ENCODE measurements around the gene TRPM1. TPM values are rescaled to one million over a fixed set of nuclear protein-coding genes. Genes with fewer than 3 reads are reported as not detected.
"Not testable (repeated sequence)": the region's sequence is repeated elsewhere in the genome, so short reads cannot be mapped to it uniquely, and the experiment has no call there.

TRPM1 gene
- total RNA-seq, 1 donor from 2014 or later: not detected

- Mint-ChIP-seq H3K36me3 (ENCODE audit: low read depth, unreplicated experiment) (no peaks in the 10 kb centered on the region), H3K4me3 (ENCODE audit: unreplicated experiment) (no peak overlapping the region), H3K27ac (ENCODE audit: unreplicated experiment) (no peak overlapping the region), H3K4me1 (ENCODE audit: low read depth, unreplicated experiment) (peaks cover 14% of the 10 kb centered on the region), H3K9me3 (ENCODE audit: unreplicated experiment) (peaks cover 5% of the 10 kb centered on the region), H3K27me3 (ENCODE audit: low read depth, unreplicated experiment) (peaks cover 6% of the 10 kb centered on the region)
- DNase-seq (ENCODE audit: low read depth): no peak
- Histone ChIP-seq H3K4me2 (ENCODE audit: low read length) (no peak overlapping the region), H3K27me3 (ENCODE audit: insufficient read depth, low read length) (no peaks in the 10 kb centered on the region), H2AFZ (ENCODE audit: low read depth, low read length) (no peak overlapping the region), H3K4me3 (ENCODE audit: insufficient read depth, low read depth, low read length) (no peak overlapping the region), H3K36me3 (ENCODE audit: insufficient read depth, low read length) (no peaks in the 10 kb centered on the region), H4K20me1 (ENCODE audit: insufficient read depth, low read length) (no peaks in the 10 kb centered on the region), H3K79me2 (ENCODE audit: insufficient read depth, low read length) (no peaks in the 10 kb centered on the region), H3K9me3 (ENCODE audit: insufficient read depth, low read depth, low read length) (no peaks in the 10 kb centered on the region), H3K4me1 (ENCODE audit: insufficient read depth, low read length) (peaks cover 16% of the 10 kb centered on the region), H3K27ac (ENCODE audit: low read depth, low read length) (no peak overlapping the region), H3K9ac (ENCODE audit: low read length) (no peak overlapping the region)
- no peak for TF ChIP-seq CTCF (IDR thresholded peaks at IDR 0.05; ENCODE audit: insufficient read depth, low read depth, low read length)
- no peak for TF ChIP-seq EZH2 (IDR thresholded peaks at IDR 0.05; ENCODE audit: insufficient read depth, low read length)
- FAIRE-seq: no peak
Observed at GRCh38 chr15:31089368-31090047, 12.0 kb downstream of the TRPM1 start.

GRCh38 chr15:31088672-31089367 is 12.7 kb downstream of the TRPM1 start:
- H3K4me3 ChIP-seq (ENCODE audit: insufficient read depth, low read depth, low read length): no peak overlapping the region
- H3K4me2 ChIP-seq (ENCODE audit: low read length): no peak overlapping the region
- Mint-ChIP-seq H3K27ac (ENCODE audit: unreplicated experiment) (no peak overlapping the region), H3K4me3 (ENCODE audit: unreplicated experiment) (no peak overlapping the region), H3K36me3 (ENCODE audit: low read depth, unreplicated experiment) (no peaks in the 10 kb centered on the region), H3K4me1 (ENCODE audit: low read depth, unreplicated experiment) (peaks cover 19% of the 10 kb centered on the region), H3K27me3 (ENCODE audit: low read depth, unreplicated experiment) (peaks cover 6% of the 10 kb centered on the region), H3K9me3 (ENCODE audit: unreplicated experiment) (peaks cover 5% of the 10 kb centered on the region)
- no peak overlapping the region for H2AFZ ChIP-seq (ENCODE audit: low read depth, low read length)
- H3K27me3 ChIP-seq (ENCODE audit: insufficient read depth, low read length): no peaks in the 10 kb centered on the region
- FAIRE-seq: no peak
- no peak overlapping the region for H3K27ac ChIP-seq (ENCODE audit: low read depth, low read length)
- H3K9me3 ChIP-seq (ENCODE audit: insufficient read depth, low read depth, low read length): no peaks in the 10 kb centered on the region
- TF ChIP-seq EZH2 (IDR thresholded peaks at IDR 0.05; ENCODE audit: insufficient read depth, low read length) (no peak), CTCF (IDR thresholded peaks at IDR 0.05; ENCODE audit: insufficient read depth, low read depth, low read length) (no peak)
- DNase-seq (ENCODE audit: low read depth): no peak
- H3K4me1 ChIP-seq (ENCODE audit: insufficient read depth, low read length): peaks cover 16% of the 10 kb centered on the region
- H3K79me2 ChIP-seq (ENCODE audit: insufficient read depth, low read length): no peaks in the 10 kb centered on the region
- no peaks in the 10 kb centered on the region for H4K20me1 ChIP-seq (ENCODE audit: insufficient read depth, low read length)
- H3K9ac ChIP-seq (ENCODE audit: low read length): no peak overlapping the region
- H3K36me3 ChIP-seq (ENCODE audit: insufficient read depth, low read length): no peaks in the 10 kb centered on the region

GRCh38 chr15:31088041-31088440 is 13.5 kb downstream of the TRPM1 start:
- H3K4me3 ChIP-seq (ENCODE audit: insufficient read depth, low read depth, low read length); H3K4me2 ChIP-seq (ENCODE audit: low read length); H3K27me3 Mint-ChIP-seq (ENCODE audit: low read depth, unreplicated experiment); H2AFZ ChIP-seq (ENCODE audit: low read depth, low read length); H3K36me3 Mint-ChIP-seq (ENCODE audit: low read depth, unreplicated experiment); H3K27ac Mint-ChIP-seq (ENCODE audit: unreplicated experiment); FAIRE-seq; H3K9ac ChIP-seq (ENCODE audit: low read length); H3K27me3 ChIP-seq (ENCODE audit: insufficient read depth, low read length); H3K4me3 Mint-ChIP-seq (ENCODE audit: unreplicated experiment); H3K9me3 Mint-ChIP-seq (ENCODE audit: unreplicated experiment); H3K36me3 ChIP-seq (ENCODE audit: insufficient read depth, low read length); H3K9me3 ChIP-seq (ENCODE audit: insufficient read depth, low read depth, low read length); H3K79me2 ChIP-seq (ENCODE audit: insufficient read depth, low read length); H3K27ac ChIP-seq (ENCODE audit: low read depth, low read length); H4K20me1 ChIP-seq (ENCODE audit: insufficient read depth, low read length); DNase-seq (ENCODE audit: low read depth): not testable (repeated sequence)
- H3K4me1 ChIP-seq (ENCODE audit: insufficient read depth, low read length): peaks cover 16% of the 10 kb centered on the region
- H3K4me1 Mint-ChIP-seq (ENCODE audit: low read depth, unreplicated experiment): peaks cover 19% of the 10 kb centered on the region

All from astrocyte (in vitro differentiated cells and primary cell).